GM10248 (cell line): Measurements from ENCODE around the gene RPS25.
"Not testable (repeated sequence)": the region's sequence is repeated elsewhere in the genome, so short reads cannot be mapped to it uniquely, and the experiment has no call there.

ENCODE experiments used
- CTCF ChIA-PET: fragments of 300-600 bp; sonication (Branson Sonifier 250); formaldehyde crosslinking; extraction: SDS; loops from one replicate; lab custom pipeline; 2021; ENCODE audit warnings: antibody characterized with exemption; lab: Yijun Ruan, JAX
- POLR2A ChIA-PET: fragments of 350-650 bp; sonication (Branson Sonifier 250); formaldehyde crosslinking; extraction: SDS; loops from one replicate; lab custom pipeline; 2020; ENCODE audit warnings: antibody characterized with exemption; lab: Yijun Ruan, JAX
- DNase-seq: peaks from one replicate; pipeline ENCODE4 v3.0.0; 2012; ENCODE audit errors: extremely low spot score
- CTCF ChIP-seq: IDR thresholded peaks from 2 replicates; pipeline ENCODE4 v1.5.1; 2012; ENCODE audit warnings: mild to moderate bottlenecking, low read depth; ENCODE audit errors: extremely low read depth, missing control alignments, control extremely low read depth

Gene RPS25

GRCh38 chr11:118998388-118998717, 19.8 kb downstream of the RPS25 start:
- POLR2A ChIA-PET = no interaction called here
- CTCF ChIA-PET = interaction anchor here (1.0 to 1.4 kb wide), 7 partner anchors 11 to 309 kb away, joined by 3 to 6 read pairs (median 4); partner anchors contain the start of genes HINFP, RPS25 and TRAPPC4

GRCh38 chr11:118997627-118998387, 20.3 kb downstream of the RPS25 start, which contains the start of gene CENATAC:
CENATAC (plus strand) TSS chr11:118998138; CDS start chr11:118998198, 60 bp downstream.
- no peak for TF ChIP-seq CTCF
- POLR2A ChIA-PET = interaction anchor here (1.7 kb wide), 1 partner anchor 20 kb away, joined by 4 read pairs; the partner anchor contains the start of genes RPS25 and TRAPPC4
- DNase-seq = peak; percentile 99
- CTCF ChIA-PET = interaction anchor here (0.8 to 1.9 kb wide), 12 partner anchors 10 to 337 kb away, joined by 3 to 6 read pairs (median 3); partner anchors contain the start of genes HINFP, RPS25 and TRAPPC4

More at GRCh38 chr11:118998388-118998717, 19.8 kb downstream of the RPS25 start:
- DNase-seq = no peak
- no peak for TF ChIP-seq CTCF

GRCh38 chr11:118996926-118997626, 21.1 kb downstream of the RPS25 start:
- no peak for TF ChIP-seq CTCF
- DNase-seq = peak; percentile 69
- ChIA-PET CTCF (interaction anchor here (0.8 to 1.9 kb wide), 13 partner anchors 9 to 337 kb away, joined by 3 to 6 read pairs (median 3); partner anchors contain the start of genes HINFP, RPS25 and TRAPPC4), POLR2A (interaction anchor here (1.7 kb wide), 1 partner anchor 21 kb away, joined by 4 read pairs; the partner anchor contains the start of genes RPS25 and TRAPPC4)

GRCh38 chr11:118991486-118992038, 26.6 kb downstream of the RPS25 start:
- CTCF ChIA-PET, DNase-seq, POLR2A ChIA-PET: not testable (repeated sequence)

GRCh38 chr11:118988280-118988679, 29.9 kb downstream of the RPS25 start:
- ChIA-PET CTCF (interaction anchor here (1.4 kb wide), 1 partner anchor 9 kb away, joined by 3 read pairs; the partner anchor contains the start of gene CENATAC), POLR2A (interaction anchor here (0.7 kb wide), 1 partner anchor 11 kb away, joined by 5 read pairs; no protein-coding TSS in a partner anchor)
- TF ChIP-seq CTCF = no peak
- DNase-seq = no peak

- POLR2A ChIA-PET = no interaction called here
- no peak for TF ChIP-seq CTCF
- no peak for DNase-seq
- CTCF ChIA-PET = interaction anchor here (0.8 to 1.2 kb wide), 2 partner anchors 12 to 39 kb away, joined by 3 to 6 read pairs; no protein-coding TSS in a partner anchor
Measured at GRCh38 chr11:118984825-118985224, 33.3 kb downstream of the RPS25 start.

GRCh38 chr11:118984337-118984736, 33.8 kb downstream of the RPS25 start:
- CTCF ChIA-PET = interaction anchor here (0.8 to 1.2 kb wide), 2 partner anchors 13 to 39 kb away, joined by 3 to 6 read pairs; no protein-coding TSS in a partner anchor
- POLR2A ChIA-PET, DNase-seq: not testable (repeated sequence)
